NCI-H1417 (cell line): ENCODE results near the gene SDCBP2.

ENCODE experiments used
- DNase-seq, 3 experiments: peaks; one replicate each; lab custom pipeline; 2025; lab: John Stamatoyannopoulos, UW

The SDCBP2 gene

GRCh38 chr20:1331101-1331500 lies 2.2 kb upstream of the SDCBP2 start:
- no peak for DNase-seq

DNA sequence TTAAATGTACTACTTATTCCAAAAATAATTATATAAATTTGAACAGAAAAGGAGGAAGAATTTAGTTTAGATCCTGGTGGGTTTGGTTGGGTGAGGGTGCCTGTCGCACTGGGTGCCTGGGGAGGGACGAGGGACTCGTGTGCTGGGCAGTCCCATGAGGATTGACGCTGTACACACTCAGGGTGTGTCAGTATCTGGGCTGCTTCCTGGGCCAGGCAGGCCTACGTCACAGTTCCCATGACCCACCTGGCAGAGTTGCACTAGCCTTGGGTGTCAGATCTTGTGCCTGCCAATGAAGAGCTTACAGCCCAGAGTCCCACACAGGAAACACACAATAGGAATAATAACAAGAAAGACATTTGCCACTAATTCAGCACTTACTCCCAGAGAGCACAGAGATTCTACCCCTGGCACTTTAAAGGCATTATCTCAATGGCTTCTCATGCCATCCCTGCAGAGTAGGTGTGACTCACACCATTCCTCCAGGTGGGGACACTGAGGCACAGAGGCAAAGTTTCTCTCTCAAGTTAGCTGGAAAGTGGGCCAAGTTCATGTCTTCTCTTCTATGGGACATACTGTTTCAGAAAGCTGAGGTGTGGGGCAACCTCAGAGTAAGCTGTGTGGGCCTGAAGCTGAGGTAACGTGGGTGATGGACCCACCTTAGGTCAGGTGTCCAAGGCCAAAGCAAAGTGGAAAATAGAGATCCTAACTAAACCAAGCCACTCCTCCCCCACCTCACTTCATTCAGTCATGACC lies 1.3 kb upstream of the SDCBP2 start:
- no peak for DNase-seq

GRCh38 chr20:1327827-1328679 lies 886 bp downstream of the SDCBP2 start:
- no peak for DNase-seq

- DNase-seq = no peak
Observed at GRCh38 chr20:1327241-1327653, 1.7 kb downstream of the SDCBP2 start.

- no peak for DNase-seq
Observed at GRCh38 chr20:1326031-1326930, 2.7 kb downstream of the SDCBP2 start.

DNA sequence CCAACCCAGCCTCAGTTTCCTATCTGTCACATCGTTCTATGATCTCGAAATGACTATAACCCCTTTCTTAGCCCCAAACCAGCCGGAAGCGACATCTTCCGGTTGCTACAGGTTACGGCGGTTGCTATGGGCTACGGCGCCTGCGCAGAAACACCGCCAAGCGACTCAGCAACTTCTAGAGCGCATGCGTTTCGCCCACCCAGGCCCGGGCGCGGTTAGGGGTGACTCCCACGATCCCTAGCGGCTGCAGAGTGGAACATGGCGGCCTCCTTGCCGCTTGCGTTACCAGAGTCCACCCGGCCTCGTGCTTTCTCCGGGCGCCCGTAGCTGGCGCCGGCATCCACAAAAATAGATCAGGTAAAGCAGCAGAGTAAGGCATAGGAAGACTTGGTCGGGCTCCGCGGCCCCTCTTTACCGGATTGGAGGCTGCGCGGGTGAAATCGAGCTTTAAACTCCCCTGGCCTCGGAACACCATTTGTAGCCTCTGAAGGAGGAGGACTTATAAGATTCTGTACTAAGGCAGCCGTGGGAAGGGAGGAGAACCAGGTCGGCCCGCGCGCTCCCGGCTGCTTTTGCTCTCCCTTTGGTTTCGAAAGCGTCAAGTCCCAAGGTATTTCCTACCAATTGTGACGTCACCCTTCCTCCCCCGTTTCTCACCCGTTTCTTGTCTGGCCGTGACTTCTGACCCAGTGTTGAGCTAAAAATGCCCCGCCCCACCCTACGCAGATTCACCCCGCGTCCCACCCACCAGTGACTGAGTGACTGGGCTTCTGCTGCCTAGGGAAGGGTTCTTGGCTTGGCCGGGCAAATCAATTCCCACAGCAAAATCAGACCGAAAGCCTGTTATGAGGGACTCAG lies 3.5 kb downstream of the SDCBP2 start:
- peak; percentile 98 to 99 (median 98) for DNase-seq

DNA sequence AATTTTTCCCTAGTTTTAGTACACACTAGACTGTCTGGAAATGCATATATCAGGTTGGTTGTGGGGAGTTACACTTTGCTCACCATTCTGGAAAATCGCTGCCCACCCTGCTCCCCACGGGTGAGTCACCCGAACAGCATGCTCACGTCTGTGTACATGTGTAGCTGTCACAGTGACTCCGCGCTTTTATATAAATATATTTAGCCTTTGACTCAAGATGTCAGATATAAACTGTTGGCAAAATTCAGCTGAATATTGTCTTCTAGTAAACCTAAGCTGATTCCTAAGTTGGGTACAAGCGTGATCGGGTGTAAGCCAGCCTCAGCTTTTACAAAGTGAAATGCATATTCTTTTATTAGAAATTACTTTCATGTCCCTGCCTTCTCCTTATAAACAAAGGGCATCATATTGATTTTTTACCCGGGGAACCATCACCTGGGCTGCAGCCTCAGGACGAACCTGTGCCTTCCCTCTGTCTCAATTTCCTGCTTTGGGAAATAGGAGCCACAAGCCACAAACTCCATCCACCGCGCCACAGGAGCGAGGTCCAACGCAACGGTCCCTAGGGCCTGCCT lies 4.3 kb downstream of the SDCBP2 start:
- no peak for DNase-seq

GRCh38 chr20:1323830-1324597 lies 4.9 kb downstream of the SDCBP2 start:
- DNase-seq = no peak

- no peak for DNase-seq
Observed at GRCh38 chr20:1323256-1323655, 5.7 kb downstream of the SDCBP2 start.

DNA sequence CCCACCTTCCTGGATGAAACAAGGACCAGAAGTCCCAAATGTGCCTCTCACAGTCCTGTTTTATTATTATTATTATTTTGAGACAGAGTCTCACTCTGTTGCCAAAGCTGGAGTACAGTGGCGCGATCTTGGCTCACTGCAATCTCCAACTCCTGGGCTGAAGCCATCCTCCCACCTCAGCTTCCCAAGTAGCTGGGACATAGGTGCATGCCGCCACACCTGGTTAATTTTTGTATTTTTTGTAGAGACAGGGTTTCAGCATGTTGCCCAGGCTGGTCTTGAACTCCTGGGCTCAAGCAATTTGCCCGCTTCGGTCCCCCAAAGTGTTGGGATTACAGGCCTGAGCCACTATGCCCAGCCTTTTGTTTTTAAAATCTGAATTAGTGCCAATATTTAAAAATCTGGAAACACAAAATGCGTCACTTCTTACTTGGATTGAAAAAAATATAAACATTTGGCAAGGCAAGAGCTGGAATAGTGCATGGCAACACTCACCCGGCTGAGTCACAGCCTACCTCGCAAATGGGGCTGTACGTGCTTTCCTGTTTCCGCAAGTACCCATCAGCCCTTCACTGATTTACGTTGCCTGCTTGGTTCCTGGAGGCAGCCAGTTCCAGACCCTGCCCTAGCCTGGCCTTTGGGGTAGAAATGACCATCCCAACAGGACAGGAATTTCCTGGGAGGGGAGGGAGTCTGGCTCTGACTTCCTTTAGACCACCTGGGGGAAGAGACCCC lies 6.3 kb downstream of the SDCBP2 start:
- DNase-seq = no peak

GRCh38 chr20:1321654-1321939 lies 7.3 kb downstream of the SDCBP2 start:
- DNase-seq = no peak

GRCh38 chr20:1320902-1321653 lies 7.9 kb downstream of the SDCBP2 start:
- no peak for DNase-seq

DNA sequence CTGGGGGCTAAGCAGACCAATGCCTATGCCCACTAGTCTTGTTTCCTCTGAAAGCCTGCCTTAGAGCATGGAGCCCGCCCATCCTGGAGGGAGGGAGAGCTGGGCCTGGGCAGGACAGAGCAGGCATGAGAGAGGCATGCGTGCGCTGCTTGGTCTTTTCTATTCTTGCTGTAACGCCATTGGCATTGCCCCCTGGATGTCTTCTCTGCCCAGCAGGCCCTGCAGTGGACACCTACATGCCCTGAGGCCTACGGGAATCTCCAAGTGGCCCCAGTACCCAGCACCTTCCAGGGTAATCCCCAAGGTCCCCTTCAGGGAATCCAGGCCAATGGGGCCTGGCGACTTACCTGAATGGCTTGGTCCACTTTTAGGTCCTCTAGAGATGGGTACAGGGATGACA lies 8.9 kb downstream of the SDCBP2 start:
- DNase-seq = no peak

DNA sequence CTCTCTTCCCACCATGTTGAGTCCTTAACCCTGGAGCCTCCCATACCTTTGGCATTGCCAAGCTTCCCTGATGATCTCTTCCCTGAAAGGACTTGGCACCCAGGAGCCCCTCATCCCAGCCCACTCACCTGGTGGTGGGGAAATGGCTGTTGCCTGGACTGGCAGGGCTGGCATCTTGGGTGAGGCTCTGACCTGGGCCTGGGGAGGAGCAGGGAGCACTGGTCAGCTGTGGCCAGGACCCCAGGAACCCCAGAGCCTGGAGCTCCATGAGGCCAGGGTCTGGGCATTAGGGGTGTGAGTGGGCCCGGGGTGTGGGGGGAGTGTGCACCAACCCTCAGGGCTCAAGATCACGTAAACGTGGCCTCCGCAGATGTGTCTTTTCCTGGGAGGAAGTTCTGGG lies 9.5 kb downstream of the SDCBP2 start:
- no peak for DNase-seq

GRCh38 chr20:1319051-1319450 lies 9.9 kb downstream of the SDCBP2 start:
- DNase-seq = no peak

DNA sequence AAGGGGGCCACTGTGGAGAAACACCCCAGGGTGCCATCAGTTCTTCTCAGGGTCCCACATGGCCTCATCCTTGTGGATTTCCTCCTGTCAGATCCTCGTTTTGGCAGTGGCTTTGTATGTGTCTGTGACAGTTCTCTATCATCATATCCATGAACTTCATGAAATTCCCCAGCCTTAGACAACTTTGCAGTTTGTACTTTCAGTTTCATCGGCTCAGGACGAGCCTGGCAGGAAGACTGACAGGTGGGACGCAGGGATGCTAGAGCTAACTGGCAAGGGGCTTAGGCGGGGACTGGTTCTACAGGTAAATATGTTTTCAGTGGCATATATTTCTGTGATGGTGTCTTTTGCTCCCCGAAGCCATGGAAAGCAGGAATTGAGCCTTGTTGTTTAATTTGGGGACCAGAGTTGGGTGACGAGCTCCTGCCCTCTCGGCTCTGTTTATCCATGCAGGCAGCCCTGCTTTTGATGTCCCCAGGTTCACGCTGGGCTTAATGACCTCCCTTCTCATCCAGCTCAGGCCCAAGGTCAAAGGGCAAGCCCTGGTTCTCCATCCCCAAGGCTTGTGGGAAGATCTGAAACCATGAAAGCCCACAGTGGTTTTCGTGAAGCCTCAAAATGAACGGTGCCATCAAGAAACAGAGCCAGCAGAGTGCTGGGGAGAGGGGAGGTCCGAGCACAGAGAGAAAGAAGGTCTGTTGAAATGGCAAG lies 11.2 kb downstream of the SDCBP2 start:
- DNase-seq = no peak

DNA sequence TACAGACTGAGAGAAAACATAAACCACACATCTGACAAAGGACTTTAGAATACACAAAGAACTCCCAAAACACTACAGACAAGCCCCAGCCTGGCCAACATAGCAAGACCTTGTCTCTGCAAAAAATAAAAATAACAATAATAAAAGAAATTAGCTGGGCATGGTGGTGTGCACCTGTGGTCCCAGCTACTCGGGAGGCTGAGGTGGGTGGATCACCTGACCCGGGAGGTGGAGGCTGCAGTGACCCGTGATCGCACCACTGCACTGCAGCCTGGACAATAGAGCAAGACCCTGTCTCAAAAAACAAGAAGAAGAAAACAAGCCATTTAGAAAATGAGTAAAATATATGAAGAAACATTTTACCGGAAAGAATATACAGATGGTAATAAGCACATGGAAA lies 13.1 kb downstream of the SDCBP2 start:
- DNase-seq = no peak

DNA sequence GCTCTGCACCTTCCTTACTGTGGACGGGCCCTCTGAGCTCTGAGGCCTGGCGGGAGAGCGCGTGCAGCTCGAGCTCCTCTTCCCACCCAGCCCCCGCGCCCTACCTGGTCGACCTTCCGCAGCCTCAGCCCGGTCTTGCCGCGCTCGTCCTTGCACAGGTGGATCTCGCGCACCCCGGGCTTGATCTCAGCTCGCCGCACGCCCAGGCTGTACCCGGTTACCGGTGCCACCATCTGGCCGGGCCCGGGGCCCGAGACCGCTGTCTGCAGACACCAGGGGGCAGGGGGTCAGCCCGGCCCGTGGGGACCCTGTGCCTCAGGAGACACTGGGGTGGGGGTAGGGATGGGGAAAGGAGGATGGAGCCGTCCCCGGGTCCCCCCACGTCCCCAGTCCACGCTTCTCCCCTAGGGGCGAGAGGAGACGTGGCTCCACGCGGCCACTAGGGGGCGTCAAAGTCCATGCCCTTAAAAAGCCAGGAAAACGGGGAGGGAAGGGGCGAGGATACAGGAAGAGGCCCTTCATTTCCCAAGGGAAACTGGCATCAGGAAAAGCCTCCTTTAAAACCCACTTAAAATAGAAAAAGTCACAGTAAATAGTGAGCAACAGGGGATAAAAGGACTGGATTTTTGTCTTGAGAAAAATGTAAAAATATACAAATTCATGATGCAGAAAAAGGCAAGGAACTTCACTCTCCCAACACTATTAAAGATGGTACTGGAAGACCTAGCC lies 15.5 kb downstream of the SDCBP2 start:
- DNase-seq = peak; percentile 70 to 89 (median 86)
